Upper lobe of left lung (tissue), 6 donors: ENCODE results near the gene IGFBP6. TPM values are rescaled to one million over a fixed set of nuclear protein-coding genes. Genes with fewer than 3 reads are reported as not detected.

Experiments used
- ATAC-seq, 2 donors: fragments of 200-7000 bp; cut with Tn5 transposase; one replicate each; pipeline ENCODE4 v1.9.1; 2022; ENCODE audit warnings: mild to moderate bottlenecking in 2 of 2, moderate library complexity in 2 of 2; ENCODE audit not compliant: low FRiP score in 2 of 2
- DNase-seq, 2 donors: peaks; one replicate each; pipeline ENCODE4 v3.0.0-alpha.2; 2019 to 2020
- H3K27ac ChIP-seq, 4 donors: fragments of 200-600 bp; sonication (generic); one replicate each; pipeline ENCODE4 v1.5.1; 2016 to 2019
- H3K27me3 ChIP-seq, 4 donors: fragments of 200-600 bp; sonication (generic); one replicate each; pipeline ENCODE4 v1.5.1; 2017 to 2019
- H3K36me3 ChIP-seq, 4 donors: fragments of 200-600 bp; sonication (generic); one replicate each; pipeline ENCODE4 v1.5.1; 2016 to 2019
- H3K4me1 ChIP-seq, 4 donors: fragments of 200-600 bp; sonication (generic); one replicate each; pipeline ENCODE4 v1.5.1; 2018 to 2019
- H3K4me3 ChIP-seq, 4 donors: fragments of 200-600 bp; sonication (generic); one replicate each; pipeline ENCODE4 v1.5.1; 2017 to 2019; ENCODE audit warnings: mild to moderate bottlenecking in 2 of 4, moderate library complexity in 1 of 4
- H3K9me3 ChIP-seq, 4 donors: fragments of 200-600 bp; sonication (generic); one replicate each; pipeline ENCODE4 v1.5.1; 2018 to 2019
- CTCF ChIP-seq, 6 experiments: fragments of 450-650 bp in 4 of 6; fragments of 200-600 bp in 2 of 6; sonication (generic) in 2 of 6; IDR thresholded peaks; one replicate each; pipeline ENCODE4 v1.5.1; 2016 to 2019; ENCODE audit warnings: antibody characterized with exemption in 6 of 6
- EP300 ChIP-seq, 4 donors: sonication (generic); formaldehyde crosslinking; IDR thresholded peaks; one replicate each; pipeline ENCODE4 v1.5.1; 2017; ENCODE audit warnings: antibody characterized with exemption in 4 of 4, control low read depth in 2 of 4
- POLR2A ChIP-seq, 4 donors: fragments of 450-650 bp; IDR thresholded peaks; one replicate each; pipeline ENCODE4 v1.5.1; 2016 to 2017; ENCODE audit warnings: antibody characterized with exemption in 4 of 4, mild to moderate bottlenecking in 2 of 4
- POLR2AphosphoS5 ChIP-seq, 2 donors: sonication (generic); formaldehyde crosslinking; IDR thresholded peaks; one replicate each; pipeline ENCODE4 v1.5.1; 2017; ENCODE audit warnings: antibody characterized with exemption in 2 of 2
- WGBS, 2 donors: methylation state at CpG; one replicate each; pipeline ENCODE4 v1.1.5; 2017 to 2018; 5-methylcytosine and 5-hydroxymethylcytosine counted together
- total RNA-seq, 6 donors: library from RNA; depleted of rRNA in 4 of 6; stranded (reverse); fragments of >200 nt in 4 of 6; gene quantifications; one replicate each; pipeline versions ENCODE4 v1.1.0 to v1.2.1, GENCODE V29; 2016 to 2021
- donor health status: DM: no; HTN: no; CAD: no; lungs with moderate emphysema.
- donor health status: DM: no; HTN: yes; CAD: no; lungs with severe emphysema.

IGFBP6 gene
- total RNA-seq, 6 donors from 2014 or later: 12.6 to 112 (median 48.9) TPM

DNA sequence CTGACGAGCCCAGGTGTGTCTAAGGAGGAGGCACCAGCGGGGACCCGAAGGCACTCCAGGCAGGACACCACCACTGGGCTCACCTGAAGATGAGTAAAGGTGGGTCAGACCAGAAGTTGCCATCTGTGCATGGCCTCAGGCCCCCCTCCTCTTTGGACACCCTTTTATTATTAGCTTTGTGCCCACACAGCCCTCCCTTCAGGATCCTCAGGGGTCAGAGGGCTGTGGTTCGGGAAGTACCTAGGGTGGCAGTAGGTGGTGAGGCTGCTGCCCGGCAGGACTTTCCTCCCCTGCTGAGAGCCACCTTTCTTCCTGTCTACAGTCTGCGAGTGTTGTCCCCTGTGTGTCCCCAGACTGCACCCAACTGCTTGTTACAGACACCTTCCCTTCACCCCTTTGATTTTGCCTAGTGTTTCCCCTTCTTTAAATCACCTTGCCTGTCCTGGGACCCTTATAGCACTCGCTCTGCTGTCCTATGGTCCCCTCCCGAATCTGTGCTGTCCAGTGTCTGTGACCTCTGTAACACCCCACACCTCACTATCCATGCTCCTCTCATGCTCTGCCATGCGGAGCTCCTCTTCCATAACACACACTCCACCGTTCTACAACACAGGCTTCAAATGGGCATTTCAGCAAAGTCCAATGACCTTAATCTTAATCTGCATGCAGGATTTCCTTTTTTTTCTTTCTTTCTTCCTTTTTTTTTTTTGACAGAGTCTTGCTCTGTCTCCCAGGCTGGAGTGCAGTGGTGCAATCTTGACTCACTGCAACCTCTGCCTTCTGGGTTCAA is 31.5 kb downstream of the IGFBP6 start:
- TF ChIP-seq POLR2A (IDR thresholded peaks at IDR 0.05) (no peak), CTCF (IDR thresholded peaks at IDR 0.05) (no peak), EP300 (IDR thresholded peaks at IDR 0.05) (no peak), POLR2AphosphoS5 (IDR thresholded peaks at IDR 0.05) (no peak)
- H3K4me1 ChIP-seq: no peaks in the 10 kb centered on the region
- 78 to 80% methylated on average over 10 of the region's 10 CpGs for WGBS, 2 donors
- H3K27ac ChIP-seq: no peak overlapping the region
- H3K27me3 ChIP-seq: no peaks in the 10 kb centered on the region
- no peak for ATAC-seq
- H3K9me3 ChIP-seq: no peaks in the 10 kb centered on the region
- no peak overlapping the region for H3K4me3 ChIP-seq
- no peak for DNase-seq
- H3K36me3 ChIP-seq: no peaks in the 10 kb centered on the region

DNA sequence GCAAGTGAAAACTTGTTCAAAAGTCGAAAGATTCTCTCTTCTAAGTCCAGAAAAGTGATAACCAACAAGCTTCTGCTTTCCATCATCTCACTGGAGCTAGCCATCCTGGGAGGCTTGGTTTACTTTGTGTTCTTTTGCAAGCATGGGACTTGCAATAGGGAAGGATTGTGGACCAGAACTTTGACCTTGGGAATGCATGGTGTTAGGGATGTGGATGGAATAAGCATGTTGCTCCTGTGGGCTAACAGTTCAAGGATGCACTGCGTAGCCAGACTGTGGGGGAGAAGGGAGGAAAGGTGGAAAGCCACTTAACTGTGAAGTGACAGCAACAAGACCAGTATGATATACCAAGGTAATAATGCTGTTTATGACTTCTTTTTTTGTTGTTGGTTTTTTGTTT is 34.4 kb downstream of the IGFBP6 start:
- ATAC-seq: no peak
- DNase-seq: no peak
- H3K27ac ChIP-seq: no peak overlapping the region
- 78 to 82% methylated on average over 2 of the region's 2 CpGs for WGBS, 2 donors
- H3K4me1 ChIP-seq: no peaks in the 10 kb centered on the region
- H3K36me3 ChIP-seq: no peaks in the 10 kb centered on the region
- no peak for TF ChIP-seq POLR2A (IDR thresholded peaks at IDR 0.05)
- no peak for TF ChIP-seq EP300 (IDR thresholded peaks at IDR 0.05)
- no peak for TF ChIP-seq POLR2AphosphoS5 (IDR thresholded peaks at IDR 0.05)
- no peak for TF ChIP-seq CTCF (IDR thresholded peaks at IDR 0.05)
- peaks cover 0 to under 1% (median 0%) of the 10 kb centered on the region in 4 donors for H3K9me3 ChIP-seq
- H3K27me3 ChIP-seq: no peaks in the 10 kb centered on the region
- no peak overlapping the region for H3K4me3 ChIP-seq

DNA sequence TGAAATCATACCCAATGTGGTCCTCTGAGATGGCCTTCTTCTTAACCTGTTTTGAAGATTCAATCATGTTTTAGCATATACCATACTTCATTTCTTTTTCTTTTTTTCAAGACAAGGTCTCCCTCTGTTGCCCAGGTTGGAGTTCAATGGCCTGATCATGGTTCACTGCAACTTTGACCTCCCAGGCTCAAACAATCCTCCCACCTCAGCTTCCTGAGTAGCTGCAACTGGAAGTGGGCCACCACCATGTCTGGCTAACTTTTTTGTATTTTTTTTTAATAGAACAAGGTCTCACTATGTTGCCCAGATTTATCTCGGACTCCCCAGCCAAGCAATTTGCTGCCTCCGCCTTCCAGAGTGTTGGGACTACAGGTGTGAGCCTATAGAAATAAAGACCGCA is 36.3 kb downstream of the IGFBP6 start:
- DNase-seq (no peak), ATAC-seq (no peak)
- Histone ChIP-seq H3K4me3 (no peak overlapping the region), H3K27me3 (no peaks in the 10 kb centered on the region), H3K4me1 (no peaks in the 10 kb centered on the region), H3K36me3 (no peaks in the 10 kb centered on the region), H3K9me3 (peaks cover 0 to 6% (median 0%) of the 10 kb centered on the region in 4 donors), H3K27ac (no peak overlapping the region)
- 85 to 95% methylated on average over 3 of the region's 3 CpGs for WGBS, 2 donors
- no peak for TF ChIP-seq EP300 (IDR thresholded peaks at IDR 0.05)
- TF ChIP-seq CTCF (IDR thresholded peaks at IDR 0.05): no peak
- TF ChIP-seq POLR2A (IDR thresholded peaks at IDR 0.05): no peak
- TF ChIP-seq POLR2AphosphoS5 (IDR thresholded peaks at IDR 0.05): no peak

- DNase-seq (no peak), ATAC-seq (no peak)
- Histone ChIP-seq H3K9me3 (no peaks in the 10 kb centered on the region), H3K4me1 (no peaks in the 10 kb centered on the region), H3K27me3 (no peaks in the 10 kb centered on the region), H3K4me3 (no peak overlapping the region), H3K27ac (no peak overlapping the region), H3K36me3 (no peaks in the 10 kb centered on the region)
- TF ChIP-seq CTCF (IDR thresholded peaks at IDR 0.05): no peak
- 87 to 91% methylated on average over 4 of the region's 4 CpGs for WGBS, 2 donors
These were observed 45.9 kb downstream of the IGFBP6 start for GRCh38 chr12:53143355-53143754.
